Fibroblast of pulmonary artery (primary cell): ENCODE data around the gene MYH11.

Experiments
- DNase-seq: peaks from one replicate; pipeline ENCODE4 v3.0.0-alpha.2; 2010; ENCODE audit warnings: low read depth
- H3K4me3 ChIP-seq: replicated peaks from 2 replicates; pipeline ENCODE4 v1.5.1; 2011; ENCODE audit warnings: low read depth, mild to moderate bottlenecking, control low read depth, low read length, moderate library complexity
- TF ChIP-seq, protein P1 (sequence below): IDR thresholded peaks from 2 replicates; pipeline ENCODE4 v1.5.1; 2011; ENCODE audit warnings: mild to moderate bottlenecking, control low read depth, low read length, inconsistent platforms; ENCODE audit errors: missing control alignments

The MYH11 gene

DNA sequence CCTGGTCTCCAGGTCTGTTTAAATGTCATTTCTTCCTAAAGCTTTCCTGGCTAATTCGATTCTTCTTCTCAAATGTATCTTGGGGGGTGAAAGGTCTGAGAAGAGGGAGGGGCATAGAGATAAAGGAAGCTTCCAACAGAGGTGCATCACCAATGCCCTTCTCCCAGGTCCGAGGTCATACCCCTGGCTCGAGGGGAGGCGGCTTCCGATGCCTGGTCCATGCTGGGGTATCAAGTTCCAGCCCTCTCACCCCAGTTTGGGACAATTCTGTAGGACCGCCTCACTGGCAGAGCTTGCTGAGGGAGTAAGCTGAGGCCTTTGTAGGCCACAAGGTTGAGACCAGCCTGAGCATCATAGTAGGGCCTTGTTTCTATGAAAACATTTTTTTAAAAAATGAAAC is 41.8 kb upstream of the MYH11 start:
- DNase-seq = no peak
- no peak overlapping the region for H3K4me3 ChIP-seq
- TF ChIP-seq, protein P1, sequence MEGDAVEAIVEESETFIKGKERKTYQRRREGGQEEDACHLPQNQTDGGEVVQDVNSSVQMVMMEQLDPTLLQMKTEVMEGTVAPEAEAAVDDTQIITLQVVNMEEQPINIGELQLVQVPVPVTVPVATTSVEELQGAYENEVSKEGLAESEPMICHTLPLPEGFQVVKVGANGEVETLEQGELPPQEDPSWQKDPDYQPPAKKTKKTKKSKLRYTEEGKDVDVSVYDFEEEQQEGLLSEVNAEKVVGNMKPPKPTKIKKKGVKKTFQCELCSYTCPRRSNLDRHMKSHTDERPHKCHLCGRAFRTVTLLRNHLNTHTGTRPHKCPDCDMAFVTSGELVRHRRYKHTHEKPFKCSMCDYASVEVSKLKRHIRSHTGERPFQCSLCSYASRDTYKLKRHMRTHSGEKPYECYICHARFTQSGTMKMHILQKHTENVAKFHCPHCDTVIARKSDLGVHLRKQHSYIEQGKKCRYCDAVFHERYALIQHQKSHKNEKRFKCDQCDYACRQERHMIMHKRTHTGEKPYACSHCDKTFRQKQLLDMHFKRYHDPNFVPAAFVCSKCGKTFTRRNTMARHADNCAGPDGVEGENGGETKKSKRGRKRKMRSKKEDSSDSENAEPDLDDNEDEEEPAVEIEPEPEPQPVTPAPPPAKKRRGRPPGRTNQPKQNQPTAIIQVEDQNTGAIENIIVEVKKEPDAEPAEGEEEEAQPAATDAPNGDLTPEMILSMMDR = no peak

DNA sequence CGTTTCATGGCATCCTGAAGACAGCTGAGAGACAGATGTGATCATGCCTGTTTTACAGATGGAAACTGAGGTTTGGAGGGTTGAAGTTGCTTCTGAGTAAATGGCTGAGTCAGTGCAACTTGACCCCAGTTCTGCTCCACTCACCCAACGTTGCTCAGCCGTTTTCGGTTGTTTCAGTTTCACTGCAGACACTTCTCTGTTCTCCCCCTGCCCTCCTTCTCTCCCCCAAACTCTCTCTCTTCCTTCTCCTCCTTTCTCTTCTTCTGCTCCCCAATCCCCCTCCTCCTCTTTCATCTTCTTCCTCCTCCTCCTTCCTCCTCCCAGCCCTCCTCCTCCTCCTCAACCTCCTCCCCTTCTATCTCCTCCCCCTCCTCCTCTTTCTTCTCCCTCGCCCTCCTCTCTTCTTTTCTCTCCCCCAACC is 41.0 kb upstream of the MYH11 start:
- TF ChIP-seq, protein P1 = no peak
- no peak for DNase-seq
- no peak overlapping the region for H3K4me3 ChIP-seq

DNA sequence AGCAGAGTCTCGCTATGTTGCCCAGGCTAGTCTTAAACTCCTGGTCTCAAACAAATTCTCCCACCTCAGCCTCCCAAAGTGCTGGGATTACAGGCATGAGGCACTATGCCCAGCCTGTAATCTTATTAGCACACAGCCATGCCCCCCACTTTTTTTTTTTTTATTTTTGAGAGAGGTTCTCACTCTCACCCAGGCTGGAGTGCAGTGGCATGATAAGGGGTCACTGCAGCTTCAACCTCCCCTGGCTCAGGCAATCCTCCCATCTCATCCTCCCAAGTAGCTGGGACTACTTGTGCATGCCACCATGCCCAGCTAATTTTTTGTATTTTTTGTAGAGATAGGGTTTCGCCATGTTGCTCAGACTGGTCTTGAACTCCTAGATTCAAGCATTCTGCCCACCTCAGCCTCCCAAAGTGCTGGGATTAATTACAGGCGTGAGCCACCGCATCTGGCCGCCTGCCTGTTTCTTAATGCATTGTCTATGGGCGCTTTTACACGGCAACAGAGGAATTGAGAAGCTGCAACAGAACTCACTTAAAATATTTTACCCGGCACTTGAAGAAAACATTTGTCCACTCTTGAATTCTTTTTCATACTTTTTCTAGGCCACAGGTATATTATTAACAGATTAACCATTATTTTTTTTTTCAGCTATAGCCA is 40.4 kb upstream of the MYH11 start:
- TF ChIP-seq, protein P1 = no peak
- no peak for DNase-seq
- H3K4me3 ChIP-seq = no peak overlapping the region

DNA sequence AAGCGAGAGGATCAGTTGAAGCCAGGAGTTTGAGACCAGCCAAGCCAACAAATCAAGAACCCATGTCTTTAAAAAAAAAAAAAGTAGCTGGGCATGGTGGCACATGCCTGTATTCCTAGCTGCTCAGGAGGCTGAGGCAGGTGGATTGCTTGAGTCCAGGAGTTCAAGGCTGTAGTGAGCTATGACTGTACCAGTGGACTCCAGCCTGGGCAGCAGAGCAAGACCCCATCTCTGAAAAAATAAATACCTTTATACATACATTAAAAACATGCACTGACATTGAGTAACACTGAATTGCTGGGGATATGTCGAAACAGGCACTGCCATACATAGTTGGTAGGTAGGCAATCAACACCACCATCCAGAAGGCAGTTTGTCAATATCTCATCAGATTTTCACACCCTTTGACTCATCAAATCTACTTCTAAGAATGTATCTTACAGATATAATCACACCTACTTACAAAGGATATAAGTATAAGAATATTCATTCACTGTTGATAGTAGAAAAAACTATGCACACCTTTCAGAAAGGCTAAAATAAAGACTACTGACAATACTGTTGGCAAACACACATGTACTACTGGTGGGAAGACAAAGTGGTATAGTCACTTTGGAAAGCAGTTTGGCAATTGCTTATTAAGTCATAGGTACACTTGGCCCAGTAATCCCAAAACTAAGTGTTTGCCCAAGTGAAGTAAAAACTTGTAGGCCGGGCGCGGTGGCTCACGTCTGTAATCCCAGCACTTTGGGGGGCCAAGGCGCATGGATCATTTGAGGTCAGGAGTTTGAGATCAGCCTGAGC is 37.9 kb upstream of the MYH11 start:
- no peak for DNase-seq
- TF ChIP-seq, protein P1 = no peak

DNA sequence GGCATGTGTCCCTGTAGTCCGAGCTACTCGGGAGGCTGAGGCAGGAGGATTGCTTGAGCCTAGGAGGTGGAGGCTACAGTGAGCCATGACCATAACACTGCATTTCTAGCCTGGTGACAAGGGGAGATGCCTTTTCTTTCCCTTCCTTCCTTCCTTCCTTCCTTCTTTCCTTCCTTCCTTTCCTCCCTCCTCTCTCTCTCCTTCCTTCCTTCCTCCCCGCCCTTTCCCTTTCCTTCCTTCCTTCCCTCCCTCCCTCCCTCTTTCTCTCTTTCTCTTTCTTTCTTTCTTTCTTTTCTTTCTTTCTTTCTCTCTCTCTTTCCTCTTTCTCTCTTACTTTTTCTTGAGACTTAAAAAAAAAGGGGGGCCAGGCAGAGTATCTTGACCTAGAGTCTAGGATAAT is 34.7 kb upstream of the MYH11 start:
- TF ChIP-seq, protein P1 = no peak
- no peak for DNase-seq
- H3K4me3 ChIP-seq = no peak overlapping the region

More for the DNA sequence above, 37.9 kb upstream of the MYH11 start:
- no peak overlapping the region for H3K4me3 ChIP-seq

DNA sequence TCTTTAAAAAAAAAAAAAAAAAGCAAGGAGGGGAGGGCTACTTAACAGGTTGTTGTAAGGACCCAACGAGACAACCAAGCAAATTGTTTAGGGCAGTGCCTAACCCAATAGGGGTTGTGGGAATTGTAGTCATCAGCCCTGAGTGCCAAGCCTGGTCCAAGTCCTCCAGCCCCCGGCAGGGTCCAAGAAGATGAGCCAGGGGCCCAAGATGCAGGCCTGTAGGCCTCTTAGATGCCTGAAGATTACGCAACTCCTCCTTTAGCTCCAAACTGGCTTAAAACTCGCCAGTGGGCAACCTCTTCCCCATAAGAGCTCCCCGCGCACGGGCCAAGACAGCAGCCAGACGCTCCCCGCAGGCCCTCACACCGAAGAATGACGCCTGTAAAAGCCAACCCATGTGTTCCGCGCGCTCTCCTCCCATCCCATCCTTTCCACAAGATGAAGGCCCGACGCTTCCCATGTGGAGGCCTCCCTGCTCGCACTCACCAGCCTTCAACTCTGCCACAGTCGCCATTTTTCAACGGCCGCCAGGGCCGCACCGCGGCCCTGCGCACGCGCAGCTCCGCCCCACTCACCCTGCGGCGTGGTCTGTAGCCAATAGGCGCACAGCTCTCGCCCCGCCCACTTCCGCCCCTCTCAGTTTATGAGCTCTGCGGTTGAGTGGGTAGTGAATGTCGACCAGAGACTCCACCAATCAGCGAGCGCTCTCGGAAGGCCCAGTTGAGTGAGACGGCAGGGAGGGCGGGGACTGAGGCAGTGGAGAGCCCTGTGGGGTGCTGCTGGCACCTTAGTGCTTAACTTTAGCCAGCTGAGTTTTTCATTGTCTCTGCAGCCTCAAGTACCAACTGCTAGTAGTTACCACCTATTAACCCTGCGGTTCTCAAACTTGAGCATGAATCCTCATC is 31.5 kb upstream of the MYH11 start, which contains the start of gene CEP20:
TSS of gene CEP20 (minus strand) at position 532 of the 905 bp plus-strand sequence. CDS start at position 514, 18 bp downstream.
- peak within 1 kb of the TSS; percentile 71 for H3K4me3 ChIP-seq
- DNase-seq = peak; percentile 99
- TF ChIP-seq, protein P1 = no peak
